ENCODE measurements around the gene ADH5. TPM values are rescaled to one million over a fixed set of nuclear protein-coding genes. Genes with fewer than 3 reads are reported as not detected.
A peak's percentile ranks its signal among the peaks of the same experiment; 100 is the strongest.
"Not testable (repeated sequence)": the region's sequence is repeated elsewhere in the genome, so short reads cannot be mapped to it uniquely, and the experiment has no call there.

The ADH5 gene
- polyA plus RNA-seq, 1 donor, result 183 TPM

DNA sequence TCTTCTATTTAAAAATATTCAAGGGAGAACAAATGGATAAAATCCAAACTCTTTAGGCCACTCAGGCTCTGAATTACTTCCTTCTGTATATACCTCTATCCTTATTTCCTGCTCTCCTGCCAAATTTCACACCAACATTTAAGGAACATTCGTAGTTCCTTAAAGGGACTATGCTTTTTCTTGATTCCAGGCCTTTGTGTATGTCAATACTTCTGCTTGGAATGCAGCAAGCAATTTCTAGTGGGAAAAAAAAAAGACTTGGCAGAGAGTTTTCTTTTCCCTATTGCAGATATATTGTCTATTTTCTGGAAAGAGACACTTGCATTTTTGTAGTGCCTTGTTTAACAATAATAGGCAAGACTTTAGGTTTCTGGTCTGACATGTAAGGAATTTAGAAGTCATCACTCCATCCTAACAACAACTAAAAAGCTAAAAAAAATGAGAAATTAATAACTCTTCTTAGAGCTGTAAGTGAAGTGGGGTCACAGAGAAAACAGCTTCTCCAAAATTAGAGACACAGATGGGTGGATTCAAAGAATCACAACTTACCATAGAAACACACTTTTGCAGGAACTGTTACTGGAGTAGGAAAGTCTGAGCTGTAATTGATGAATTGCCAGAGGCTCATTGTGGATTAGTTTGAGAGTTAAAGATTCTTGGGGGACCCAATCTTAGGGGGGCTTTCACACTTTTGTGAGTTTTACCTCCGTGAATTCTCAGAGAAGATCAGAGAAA, 2.1 kb upstream of the ADH5 start:
- WGBS (ENCODE audit: insufficient coverage, low lambda C conversion rate), result no CpG with 5 or more reads among the region's 2 CpGs
- H3K27ac ChIP-seq (ENCODE audit: low read length), result peak overlapping the region; percentile 12
- H3K36me3 ChIP-seq (ENCODE audit: control insufficient read depth, insufficient read depth, low read length), result no peaks in the 10 kb centered on the region
- peaks cover 9% of the 10 kb centered on the region for H3K4me1 ChIP-seq (ENCODE audit: control insufficient read depth, insufficient read depth, low read length)
- peak in 1 of 2 donors; percentile 11 for DNase-seq
- H3K27me3 ChIP-seq (ENCODE audit: control insufficient read depth, insufficient read depth, low read length), result no peaks in the 10 kb centered on the region
- no peaks in the 10 kb centered on the region for H3K9me3 ChIP-seq (ENCODE audit: control insufficient read depth, low read depth, low read length)
- no peak overlapping the region for H3K4me3 ChIP-seq (ENCODE audit: low read length)

DNA sequence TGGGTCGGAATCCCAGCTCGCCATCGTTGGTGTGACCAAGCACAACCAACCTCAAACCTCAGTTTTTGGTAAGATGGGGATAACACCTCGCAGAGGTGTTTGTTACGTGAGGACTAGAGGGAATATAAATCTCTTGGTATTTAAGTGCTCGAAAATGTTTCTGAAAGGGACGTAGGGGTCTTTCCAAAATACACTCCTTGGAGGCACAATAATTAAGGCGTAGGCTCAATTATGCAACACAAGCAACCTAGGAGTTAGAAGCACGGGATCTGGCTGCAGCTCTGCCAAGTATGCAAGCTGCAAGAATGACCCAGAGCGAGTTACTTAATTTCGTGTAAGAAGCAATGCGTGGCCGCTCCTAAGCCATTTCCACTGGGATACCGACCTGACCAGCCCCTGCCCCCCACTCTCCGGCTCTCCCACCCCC, 552 bp downstream of the ADH5 start:
- Histone ChIP-seq H3K4me3 (ENCODE audit: low read length) (peak overlapping the region; percentile 80), H3K27me3 (ENCODE audit: control insufficient read depth, insufficient read depth, low read length) (no peaks in the 10 kb centered on the region), H3K4me1 (ENCODE audit: control insufficient read depth, insufficient read depth, low read length) (peaks cover 13% of the 10 kb centered on the region), H3K27ac (ENCODE audit: low read length) (peak overlapping the region; percentile 95), H3K9me3 (ENCODE audit: control insufficient read depth, low read depth, low read length) (no peaks in the 10 kb centered on the region), H3K36me3 (ENCODE audit: control insufficient read depth, insufficient read depth, low read length) (peaks cover 22% of the 10 kb centered on the region)
- peak; percentile 74 to 85 for DNase-seq
- no CpG with 5 or more reads among the region's 15 CpGs for WGBS (ENCODE audit: insufficient coverage, low lambda C conversion rate)

DNA sequence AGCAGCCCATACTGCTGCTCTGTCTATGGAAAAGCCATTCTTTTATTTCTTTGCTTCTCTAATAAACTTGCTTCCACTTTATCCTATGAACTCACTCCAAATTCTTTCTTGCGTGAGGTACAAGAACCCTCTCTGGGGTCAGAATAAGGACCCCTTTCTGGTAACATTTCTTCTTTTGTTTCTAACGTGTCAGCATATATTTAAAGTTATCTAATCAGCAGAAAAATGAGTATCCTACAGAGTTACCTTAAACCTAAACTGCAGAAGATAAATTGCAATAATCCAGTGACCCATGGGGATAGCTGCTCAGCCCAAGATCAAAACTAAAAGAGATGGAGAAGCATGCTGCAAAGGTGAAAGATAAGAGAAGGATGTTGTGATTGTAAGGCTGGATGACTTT, 4.0 kb downstream of the ADH5 start:
- Histone ChIP-seq H3K9me3 (ENCODE audit: control insufficient read depth, low read depth, low read length) (no peaks in the 10 kb centered on the region), H3K36me3 (ENCODE audit: control insufficient read depth, insufficient read depth, low read length) (peaks cover 52% of the 10 kb centered on the region), H3K4me3 (ENCODE audit: low read length) (no peak overlapping the region), H3K27me3 (ENCODE audit: control insufficient read depth, insufficient read depth, low read length) (no peaks in the 10 kb centered on the region), H3K27ac (ENCODE audit: low read length) (no peak overlapping the region), H3K4me1 (ENCODE audit: control insufficient read depth, insufficient read depth, low read length) (peaks cover 8% of the 10 kb centered on the region)
- no peak for DNase-seq
- WGBS (ENCODE audit: insufficient coverage, low lambda C conversion rate), result 94% methylated on average over 2 of the region's 2 CpGs

DNA sequence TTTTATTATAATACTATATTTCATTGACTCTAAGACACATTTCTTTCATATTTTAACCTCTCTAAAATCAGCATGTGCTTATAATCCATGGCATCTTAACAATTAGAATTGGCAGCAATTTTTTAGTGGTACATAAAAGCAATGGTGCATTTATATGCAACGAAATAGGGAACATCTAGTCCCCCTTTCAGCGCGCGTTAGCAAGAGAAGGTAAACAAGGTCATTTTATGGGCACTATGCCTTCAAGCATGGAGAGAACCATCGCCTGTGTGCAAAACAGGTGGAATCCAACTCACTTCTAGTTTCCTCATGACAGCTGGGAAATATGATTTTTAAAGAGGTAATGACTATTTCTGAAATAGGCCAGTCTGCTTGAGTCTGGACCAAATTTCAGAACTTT, 6.4 kb downstream of the ADH5 start:
- Histone ChIP-seq H3K36me3 (ENCODE audit: control insufficient read depth, insufficient read depth, low read length) (peaks cover 68% of the 10 kb centered on the region), H3K27ac (ENCODE audit: low read length) (no peak overlapping the region), H3K4me3 (ENCODE audit: low read length) (no peak overlapping the region), H3K9me3 (ENCODE audit: control insufficient read depth, low read depth, low read length) (no peaks in the 10 kb centered on the region), H3K4me1 (ENCODE audit: control insufficient read depth, insufficient read depth, low read length) (peaks cover 6% of the 10 kb centered on the region), H3K27me3 (ENCODE audit: control insufficient read depth, insufficient read depth, low read length) (no peaks in the 10 kb centered on the region)
- DNase-seq, result no peak
- 95% methylated on average over 4 of the region's 5 CpGs for WGBS (ENCODE audit: insufficient coverage, low lambda C conversion rate)

DNA sequence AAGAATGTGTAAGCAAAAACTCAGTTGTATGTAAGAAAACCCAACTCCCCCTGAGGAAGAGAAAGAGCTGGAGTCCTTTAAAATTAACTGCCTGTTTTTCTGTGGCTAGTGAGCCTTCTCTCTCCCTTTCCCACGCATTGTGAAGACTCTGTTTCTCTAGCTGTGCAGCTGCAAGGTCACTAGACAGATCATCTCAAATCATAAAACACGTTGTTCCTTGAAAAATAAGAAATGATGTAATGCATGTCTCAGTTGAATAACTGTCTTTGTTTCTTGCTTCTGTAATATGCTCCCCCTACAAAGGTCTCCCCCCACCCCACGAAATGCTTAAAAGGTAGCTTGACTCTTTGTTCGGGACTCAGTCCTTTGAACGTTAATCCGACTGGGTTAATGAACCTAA, 7.7 kb downstream of the ADH5 start:
- not testable (repeated sequence) for H3K27me3 ChIP-seq (ENCODE audit: control insufficient read depth, insufficient read depth, low read length); DNase-seq; H3K4me1 ChIP-seq (ENCODE audit: control insufficient read depth, insufficient read depth, low read length); H3K9me3 ChIP-seq (ENCODE audit: control insufficient read depth, low read depth, low read length); H3K27ac ChIP-seq (ENCODE audit: low read length); H3K4me3 ChIP-seq (ENCODE audit: low read length)
- peaks cover 80% of the 10 kb centered on the region for H3K36me3 ChIP-seq (ENCODE audit: control insufficient read depth, insufficient read depth, low read length)
- 50% methylated on average over 2 of the region's 6 CpGs for WGBS (ENCODE audit: insufficient coverage, low lambda C conversion rate)

DNA sequence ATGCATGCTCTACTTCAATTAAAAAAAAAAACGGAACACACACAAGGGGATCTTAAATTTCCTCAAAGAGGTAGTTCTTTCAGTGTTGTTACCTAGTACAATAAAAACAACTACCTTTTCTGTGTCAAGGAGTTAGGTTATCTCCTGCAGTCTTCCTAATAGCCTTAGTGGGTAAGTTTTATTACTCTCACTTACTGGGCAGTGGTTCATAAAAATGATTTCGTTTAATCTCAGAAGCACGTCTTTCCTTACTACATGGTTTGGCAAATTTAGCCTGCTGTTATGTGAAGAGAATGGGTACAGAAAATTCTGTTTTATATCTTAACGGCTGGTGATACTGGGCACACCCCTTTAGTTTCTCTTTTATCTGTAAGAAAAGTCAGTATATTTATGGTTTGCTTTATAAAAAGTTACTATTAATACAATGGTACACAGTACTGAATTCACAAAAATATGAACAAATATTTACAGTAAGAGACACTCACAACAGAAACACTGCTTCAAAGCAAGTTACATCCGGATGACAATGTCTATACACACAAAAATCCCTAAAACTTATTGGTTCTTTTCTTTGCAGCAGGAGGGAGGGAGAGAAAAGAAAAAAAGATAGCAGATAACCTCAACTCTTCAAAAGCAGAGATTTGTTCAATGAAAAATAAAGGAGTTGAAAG, 8.8 kb downstream of the ADH5 start:
- 100% methylated on average over 1 of the region's 5 CpGs for WGBS (ENCODE audit: insufficient coverage, low lambda C conversion rate)
- DNase-seq, result no peak
- Histone ChIP-seq H3K9me3 (ENCODE audit: control insufficient read depth, low read depth, low read length) (no peaks in the 10 kb centered on the region), H3K36me3 (ENCODE audit: control insufficient read depth, insufficient read depth, low read length) (peaks cover 84% of the 10 kb centered on the region), H3K27ac (ENCODE audit: low read length) (no peak overlapping the region), H3K4me3 (ENCODE audit: low read length) (no peak overlapping the region), H3K4me1 (ENCODE audit: control insufficient read depth, insufficient read depth, low read length) (no peaks in the 10 kb centered on the region), H3K27me3 (ENCODE audit: control insufficient read depth, insufficient read depth, low read length) (no peaks in the 10 kb centered on the region)

DNA sequence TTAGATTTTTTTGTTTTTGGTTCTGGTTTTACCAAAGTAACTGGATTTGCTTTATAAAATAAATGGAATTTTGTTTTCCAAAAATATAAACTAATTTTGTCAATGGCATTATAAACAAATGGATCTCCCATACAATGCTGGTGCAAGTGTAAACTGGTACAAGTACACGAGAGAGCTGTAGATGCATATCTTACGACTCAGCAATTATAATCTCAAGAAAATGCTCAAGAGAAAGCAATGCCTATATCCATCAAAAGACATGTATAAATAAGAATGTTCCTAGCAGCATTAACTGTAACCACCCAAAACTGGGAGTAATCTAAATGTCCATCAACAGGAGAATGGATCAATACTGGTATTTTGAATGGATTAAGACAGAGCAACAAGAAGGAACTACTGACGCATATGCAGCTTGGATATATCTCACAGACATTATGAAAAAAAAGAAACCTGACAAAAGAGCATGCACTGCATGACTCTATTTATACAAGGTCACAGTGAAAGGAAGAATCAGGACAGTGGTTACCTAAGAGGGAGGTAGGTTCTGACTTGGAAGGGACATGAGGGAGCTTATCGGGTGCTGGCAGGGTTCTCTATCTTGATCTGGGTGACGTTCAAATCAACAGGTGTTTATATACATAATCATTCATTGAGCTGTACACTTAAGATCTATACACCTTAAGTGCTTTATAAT, 9.5 kb downstream of the ADH5 start:
- WGBS (ENCODE audit: insufficient coverage, low lambda C conversion rate), result no CpG with 5 or more reads among the region's 5 CpGs
- H3K9me3 ChIP-seq (ENCODE audit: control insufficient read depth, low read depth, low read length), result no peaks in the 10 kb centered on the region
- peaks cover 82% of the 10 kb centered on the region for H3K36me3 ChIP-seq (ENCODE audit: control insufficient read depth, insufficient read depth, low read length)
- H3K4me3 ChIP-seq (ENCODE audit: low read length), result no peak overlapping the region
- no peak for DNase-seq
- H3K27me3 ChIP-seq (ENCODE audit: control insufficient read depth, insufficient read depth, low read length), result no peaks in the 10 kb centered on the region
- no peaks in the 10 kb centered on the region for H3K4me1 ChIP-seq (ENCODE audit: control insufficient read depth, insufficient read depth, low read length)
- no peak overlapping the region for H3K27ac ChIP-seq (ENCODE audit: low read length)

DNA sequence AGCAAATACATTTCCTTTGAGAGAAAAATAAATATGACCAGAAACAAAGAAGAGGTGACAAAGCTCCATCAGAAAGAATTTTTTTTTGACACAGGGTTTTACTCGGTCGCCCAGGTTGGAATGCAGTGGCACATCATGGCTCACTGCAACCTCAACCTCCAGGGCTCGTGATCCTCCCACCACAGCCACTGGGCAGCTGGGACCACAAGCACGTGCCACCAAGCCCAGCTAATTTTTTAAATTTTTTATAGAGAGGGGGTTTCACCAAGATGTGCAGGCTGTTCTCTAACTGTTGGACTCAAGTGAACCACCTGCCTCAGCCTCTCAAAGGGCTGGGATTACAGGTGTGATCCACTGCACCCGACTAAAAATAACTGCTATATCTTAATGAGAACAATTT, 10.3 kb downstream of the ADH5 start:
- Histone ChIP-seq H3K9me3 (ENCODE audit: control insufficient read depth, low read depth, low read length) (no peaks in the 10 kb centered on the region), H3K36me3 (ENCODE audit: control insufficient read depth, insufficient read depth, low read length) (peaks cover 81% of the 10 kb centered on the region), H3K27ac (ENCODE audit: low read length) (no peak overlapping the region), H3K27me3 (ENCODE audit: control insufficient read depth, insufficient read depth, low read length) (no peaks in the 10 kb centered on the region), H3K4me1 (ENCODE audit: control insufficient read depth, insufficient read depth, low read length) (no peaks in the 10 kb centered on the region), H3K4me3 (ENCODE audit: low read length) (no peak overlapping the region)
- WGBS (ENCODE audit: insufficient coverage, low lambda C conversion rate), result no CpG with 5 or more reads among the region's 5 CpGs
- DNase-seq, result no peak

DNA sequence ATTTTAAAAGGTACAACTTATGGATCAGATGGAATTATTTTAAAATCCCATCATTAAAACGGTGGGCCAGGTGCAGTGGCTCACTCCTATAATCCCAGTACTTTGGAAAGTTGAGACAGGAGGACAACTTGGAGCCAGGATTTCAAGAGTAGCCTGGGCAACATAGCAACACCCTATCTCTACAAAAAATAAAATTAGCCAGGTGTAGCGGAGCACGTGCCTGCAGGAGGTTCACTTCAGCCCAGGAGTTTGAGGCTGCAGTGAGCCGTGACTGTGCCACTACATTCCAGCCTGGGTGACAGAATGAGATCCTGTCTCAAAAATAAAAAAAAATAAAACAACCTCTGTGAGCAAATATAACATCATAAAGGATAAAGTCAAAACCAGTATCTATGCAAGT, 11.4 kb downstream of the ADH5 start:
- Histone ChIP-seq H3K4me3 (ENCODE audit: low read length) (no peak overlapping the region), H3K27me3 (ENCODE audit: control insufficient read depth, insufficient read depth, low read length) (no peaks in the 10 kb centered on the region), H3K9me3 (ENCODE audit: control insufficient read depth, low read depth, low read length) (no peaks in the 10 kb centered on the region), H3K27ac (ENCODE audit: low read length) (no peak overlapping the region), H3K36me3 (ENCODE audit: control insufficient read depth, insufficient read depth, low read length) (peaks cover 75% of the 10 kb centered on the region), H3K4me1 (ENCODE audit: control insufficient read depth, insufficient read depth, low read length) (no peaks in the 10 kb centered on the region)
- DNase-seq, result no peak
- WGBS (ENCODE audit: insufficient coverage, low lambda C conversion rate), result no CpG with 5 or more reads among the region's 4 CpGs

DNA sequence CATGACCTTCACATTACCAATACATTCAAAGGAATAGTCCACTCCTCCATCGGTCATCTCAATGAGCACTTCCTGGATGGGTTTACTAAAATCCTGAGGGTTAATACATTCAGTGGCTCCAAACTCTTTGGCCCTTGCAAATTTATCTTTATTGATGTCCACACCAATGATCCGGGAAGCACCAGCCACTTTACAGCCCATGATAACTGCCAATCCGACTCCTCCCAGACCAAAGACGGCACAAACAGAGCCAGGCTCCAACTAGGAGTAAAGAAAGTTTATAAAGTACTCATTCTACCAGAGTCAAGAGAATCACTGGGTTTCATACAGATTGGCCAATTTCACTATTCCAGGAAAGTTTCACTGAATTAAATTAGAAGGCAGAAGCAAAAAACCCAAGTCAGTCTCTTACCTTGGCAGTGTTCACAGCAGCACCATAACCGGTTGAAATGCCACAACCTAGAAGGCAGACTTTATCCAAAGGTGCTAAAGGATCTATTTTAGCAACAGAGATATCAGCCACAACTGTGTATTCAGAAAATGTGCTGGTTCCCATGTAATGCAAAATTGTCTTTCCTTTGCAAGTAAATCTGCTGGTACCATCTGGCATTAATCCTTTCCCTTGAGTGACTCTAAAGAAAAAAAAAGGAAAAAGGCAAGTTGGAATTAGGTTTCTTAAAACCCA, 12.2 kb downstream of the ADH5 start:
- no peak for DNase-seq
- WGBS (ENCODE audit: insufficient coverage, low lambda C conversion rate), result no CpG with 5 or more reads among the region's 5 CpGs
- Histone ChIP-seq H3K27me3 (ENCODE audit: control insufficient read depth, insufficient read depth, low read length) (no peaks in the 10 kb centered on the region), H3K9me3 (ENCODE audit: control insufficient read depth, low read depth, low read length) (no peaks in the 10 kb centered on the region), H3K36me3 (ENCODE audit: control insufficient read depth, insufficient read depth, low read length) (peaks cover 77% of the 10 kb centered on the region), H3K4me1 (ENCODE audit: control insufficient read depth, insufficient read depth, low read length) (no peaks in the 10 kb centered on the region), H3K4me3 (ENCODE audit: low read length) (no peak overlapping the region), H3K27ac (ENCODE audit: low read length) (no peak overlapping the region)
